HG03575 (cell line): Measurements from ENCODE around the gene TNRC6A.
"Not testable (repeated sequence)": the region's sequence is repeated elsewhere in the genome, so short reads cannot be mapped to it uniquely, and the experiment has no call there.

Experiments
- ATAC-seq: cut with Tn5 transposase; IDR thresholded peaks from one replicate; pipeline ENCODE4 v1.9.1; 2021; ENCODE audit not compliant: unreplicated experiment, insufficient number of reproducible peaks, low FRiP score; ENCODE audit errors: extremely low read depth

TNRC6A gene

GRCh38 chr16:24789881-24790280, 60.4 kb downstream of the TNRC6A start:
- ATAC-seq: no peak

DNA sequence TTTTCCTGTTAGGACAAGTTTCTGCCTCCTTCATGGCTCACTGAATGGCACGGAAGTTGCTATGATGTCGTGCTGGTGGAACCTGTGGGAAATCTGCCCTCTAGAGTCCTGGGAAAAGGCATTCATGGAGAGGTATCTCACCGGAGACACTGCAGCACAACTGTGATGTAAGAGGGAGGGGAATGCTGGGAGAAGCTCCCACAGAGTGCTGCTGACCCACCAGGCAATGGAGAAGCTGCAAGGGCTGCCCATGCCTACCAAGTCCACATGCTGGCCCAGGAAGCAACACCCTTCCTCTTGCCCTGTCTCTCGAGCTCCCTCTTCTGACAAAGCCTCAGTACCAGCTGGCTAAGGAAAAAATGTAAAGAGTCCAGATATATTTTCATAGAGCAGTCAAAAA, 71.1 kb downstream of the TNRC6A start:
- no peak for ATAC-seq

GRCh38 chr16:24801761-24802302, 72.4 kb downstream of the TNRC6A start:
- ATAC-seq: no peak

GRCh38 chr16:24805484-24805883, 76.0 kb downstream of the TNRC6A start:
- no peak for ATAC-seq

DNA sequence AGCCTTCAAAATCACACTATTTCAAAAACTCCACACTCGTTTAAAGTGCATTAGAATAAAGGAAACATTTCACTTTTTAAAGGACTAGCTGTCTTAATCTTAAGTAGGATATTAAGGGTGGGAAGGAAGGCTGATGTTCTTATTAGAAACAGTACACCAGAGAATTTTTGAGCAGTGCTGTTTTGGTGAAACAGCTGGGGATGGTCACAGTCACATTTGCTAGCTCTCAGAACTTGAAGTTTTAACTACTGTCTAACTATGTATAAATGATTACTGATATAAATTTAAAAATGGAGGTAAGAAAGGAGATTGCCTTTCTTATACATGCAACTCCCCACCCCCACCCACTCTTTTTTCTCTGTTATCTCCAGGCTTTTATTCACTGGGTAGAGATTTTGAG, 77.8 kb downstream of the TNRC6A start:
- no peak for ATAC-seq

DNA sequence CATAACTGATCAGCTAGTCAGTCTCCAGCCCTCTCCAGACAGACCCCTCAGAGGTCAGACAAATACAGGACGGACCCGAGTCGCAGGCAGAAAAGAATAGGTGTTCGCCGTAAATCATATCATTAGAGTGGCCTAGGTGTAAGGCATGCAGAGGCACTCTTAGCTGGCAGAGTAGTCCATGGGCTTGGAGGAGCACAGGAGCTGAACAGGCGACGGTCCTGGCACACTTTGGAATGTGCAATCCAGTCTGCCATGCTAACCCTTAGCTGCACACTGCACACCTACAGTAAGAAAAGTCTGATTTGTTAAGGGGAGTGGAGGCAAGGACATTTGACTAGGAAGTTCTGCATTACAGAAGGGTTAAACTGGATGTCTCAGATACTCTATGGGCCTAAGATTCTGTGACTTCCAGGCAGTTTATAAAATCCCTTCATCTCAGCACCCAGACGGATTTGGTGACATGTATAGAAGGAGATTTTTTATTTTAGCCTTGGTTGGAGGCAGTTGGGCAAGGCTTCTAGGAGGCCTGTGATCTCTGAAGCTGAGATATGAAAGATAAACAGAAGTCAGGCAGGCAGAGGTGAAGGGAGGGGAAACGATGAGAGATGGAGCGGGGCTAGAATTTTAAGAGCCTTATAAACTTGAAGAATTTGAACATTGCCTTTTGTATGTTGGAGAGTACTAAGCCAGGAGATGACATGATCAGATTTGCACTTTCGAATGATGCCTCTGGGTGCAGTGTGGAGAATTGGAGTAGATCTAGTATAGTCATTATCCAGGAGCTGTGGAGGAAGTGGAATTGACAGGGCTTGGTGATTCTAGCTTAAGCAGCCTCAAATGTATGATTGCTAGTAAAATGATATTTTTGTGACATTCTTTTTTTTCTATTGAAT, 81.7 kb downstream of the TNRC6A start:
- ATAC-seq: no peak

- not testable (repeated sequence) for ATAC-seq
These were observed 83.4 kb downstream of the TNRC6A start for GRCh38 chr16:24812813-24813212.

DNA sequence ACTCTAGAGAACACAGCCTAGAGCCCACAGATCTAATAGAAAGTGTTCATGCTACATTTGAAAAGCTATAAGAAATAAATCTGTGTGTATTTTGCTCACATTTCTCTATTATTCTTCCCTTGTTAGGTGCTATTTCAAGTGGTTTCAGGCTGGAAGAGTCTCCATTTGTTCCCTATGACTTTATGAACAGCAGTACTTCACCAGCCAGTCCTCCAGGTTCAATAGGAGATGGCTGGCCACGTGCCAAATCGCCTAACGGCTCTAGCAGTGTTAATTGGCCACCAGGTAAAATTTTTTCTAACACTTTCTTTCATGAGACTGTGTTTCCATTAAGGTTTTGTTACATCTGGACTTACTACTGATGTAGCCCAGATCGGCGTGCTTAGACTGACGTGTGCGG, 85.6 kb downstream of the TNRC6A start:
- ATAC-seq: no peak

DNA sequence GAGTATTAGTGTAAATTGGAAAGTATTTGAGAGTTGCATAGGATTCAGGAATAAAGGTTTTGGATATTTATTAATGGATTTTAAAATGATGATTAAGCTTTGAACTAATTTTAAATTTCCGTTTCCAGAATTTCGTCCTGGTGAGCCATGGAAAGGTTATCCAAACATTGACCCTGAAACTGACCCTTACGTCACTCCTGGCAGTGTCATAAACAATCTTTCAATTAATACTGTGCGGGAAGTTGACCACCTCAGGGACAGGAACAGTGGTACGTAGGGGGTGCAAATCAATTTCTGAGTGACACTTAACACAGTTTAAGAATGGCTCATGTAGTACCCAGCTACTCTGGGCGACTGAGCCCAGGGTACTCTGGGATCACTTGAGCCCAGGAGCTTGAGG, 87.2 kb downstream of the TNRC6A start:
- no peak for ATAC-seq

DNA sequence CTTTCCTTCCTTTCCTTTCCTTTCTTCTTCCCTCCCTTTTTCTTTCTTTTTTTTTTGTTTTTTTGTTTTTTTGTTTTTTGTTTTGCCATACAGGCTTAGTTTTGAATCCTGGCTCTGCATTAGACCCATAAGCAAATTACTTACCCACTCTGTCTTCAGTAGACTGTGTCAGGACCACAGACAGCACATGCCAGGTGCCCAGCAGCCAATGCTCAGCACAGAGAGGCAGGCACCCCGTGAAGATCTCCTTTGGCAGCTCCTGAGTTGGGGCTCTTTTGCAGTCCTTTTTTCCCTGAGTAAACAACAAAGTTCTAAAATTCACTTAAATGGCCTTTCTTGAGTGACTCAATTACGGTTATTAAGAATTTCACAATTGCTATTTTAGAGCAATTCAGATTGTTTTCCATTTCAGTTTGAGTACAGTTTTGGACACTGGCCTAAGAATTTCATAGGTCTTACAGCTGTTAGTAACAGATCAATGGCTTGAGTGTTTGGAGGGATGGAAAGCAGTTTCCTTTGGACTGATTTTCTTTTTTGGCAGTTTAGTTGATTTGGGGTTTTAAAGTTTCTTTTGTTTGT, 90.1 kb downstream of the TNRC6A start:
- no peak for ATAC-seq

GRCh38 chr16:24820522-24820921, 91.1 kb downstream of the TNRC6A start:
- ATAC-seq: no peak

GRCh38 chr16:24821129-24821528, 91.7 kb downstream of the TNRC6A start:
- no peak for ATAC-seq

- no peak for ATAC-seq
These were observed 93.1 kb downstream of the TNRC6A start for GRCh38 chr16:24822542-24822941.

- no peak for ATAC-seq
These were observed 93.5 kb downstream of the TNRC6A start for GRCh38 chr16:24822974-24823373.

DNA sequence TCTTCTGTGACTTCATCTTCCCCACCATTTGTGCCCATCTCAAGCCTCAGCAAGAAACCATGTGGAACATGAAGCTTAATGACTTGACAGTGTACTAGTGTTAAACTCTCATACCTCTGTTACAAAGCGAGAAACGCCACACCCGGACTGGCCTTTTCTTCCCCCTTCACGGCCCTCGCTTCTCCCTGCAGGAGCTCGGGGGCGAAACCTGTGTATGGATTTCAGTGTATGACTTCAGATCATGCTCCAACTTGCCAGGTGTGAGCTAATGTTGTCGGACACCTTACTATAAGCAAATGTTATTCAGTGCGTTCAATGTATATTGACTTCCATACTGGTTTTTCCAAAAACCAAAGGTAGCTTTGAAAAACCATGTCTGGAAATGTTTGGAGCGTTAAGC, 96.2 kb downstream of the TNRC6A start:
- ATAC-seq: no peak

DNA sequence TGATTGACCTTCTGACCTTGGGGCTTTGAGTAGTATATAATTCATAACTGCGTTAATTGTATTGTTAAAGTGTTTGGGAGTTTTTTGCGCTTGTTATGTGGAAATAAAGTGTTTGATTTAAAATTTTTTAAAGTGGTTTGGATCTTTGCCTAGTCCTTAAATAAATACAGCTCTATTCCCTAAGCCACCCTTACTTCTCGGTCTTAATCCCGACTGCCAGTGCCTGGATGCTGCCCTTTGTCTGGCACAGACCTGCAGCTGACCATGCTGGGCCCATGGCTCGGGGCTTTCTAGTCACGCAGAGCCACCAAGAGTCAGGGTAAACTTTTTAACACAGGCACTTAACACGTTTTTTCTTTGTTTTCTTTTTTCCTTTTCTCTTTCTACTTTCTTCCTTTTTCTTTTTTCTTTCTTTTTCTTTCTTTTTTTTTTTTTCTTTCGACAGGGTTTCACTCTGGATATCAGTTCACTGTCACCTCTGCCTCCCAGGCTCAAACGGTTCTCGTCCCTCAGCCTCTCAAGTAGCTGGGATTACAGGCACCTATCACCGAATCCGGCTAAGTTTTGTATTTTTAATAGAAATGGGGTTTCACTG, 96.7 kb downstream of the TNRC6A start:
- ATAC-seq: no peak

GRCh38 chr16:24826817-24827566, 97.5 kb downstream of the TNRC6A start:
- ATAC-seq: no peak

GRCh38 chr16:24829153-24829552, 99.7 kb downstream of the TNRC6A start:
- ATAC-seq: no peak

- no peak for ATAC-seq
These were observed 103.9 kb downstream of the TNRC6A start for GRCh38 chr16:24833352-24833751.
